ENCODE measurements around the gene TCF19.

TCF19 gene

DNA sequence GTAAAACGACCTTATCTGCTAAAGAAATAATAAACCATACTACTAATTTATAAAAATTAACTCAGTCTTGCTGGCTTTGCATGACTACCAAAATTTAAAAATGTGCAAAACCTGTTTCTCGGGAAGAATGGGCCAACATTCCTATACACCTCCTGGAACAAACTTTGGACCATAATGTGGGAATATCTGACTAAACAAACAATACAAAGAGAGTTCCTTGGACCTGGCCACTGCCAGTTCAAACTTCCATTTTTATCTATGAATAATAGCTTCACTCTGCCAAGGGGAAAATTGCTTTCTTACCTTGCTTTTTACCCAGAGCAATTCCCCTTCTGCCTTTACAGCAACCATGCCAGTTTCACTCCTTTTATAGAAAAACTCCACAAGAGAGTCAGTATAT, 50.7 kb downstream of the TCF19 start:
- DNase-seq (ENCODE audit: low read depth), result no peak

DNA sequence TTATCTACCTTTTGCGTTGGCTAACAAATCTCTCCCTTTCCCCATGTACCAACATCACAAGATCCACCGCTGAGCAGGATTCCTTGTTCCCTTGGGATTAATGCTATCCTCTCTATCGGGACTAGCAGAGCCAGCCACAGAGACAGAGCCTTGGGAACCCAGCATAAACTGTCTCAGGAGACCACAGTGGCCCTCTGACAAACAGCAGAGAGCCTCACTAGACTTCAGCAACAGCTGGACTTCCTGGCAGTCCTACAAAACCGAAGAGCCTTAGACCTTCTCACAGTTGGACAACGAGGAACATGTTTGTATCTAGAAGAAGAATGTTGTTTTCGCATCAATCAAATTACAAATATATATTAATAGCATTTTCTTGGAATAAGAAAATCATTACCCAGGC, 51.7 kb downstream of the TCF19 start:
- DNase-seq (ENCODE audit: low read depth), result no peak

DNA sequence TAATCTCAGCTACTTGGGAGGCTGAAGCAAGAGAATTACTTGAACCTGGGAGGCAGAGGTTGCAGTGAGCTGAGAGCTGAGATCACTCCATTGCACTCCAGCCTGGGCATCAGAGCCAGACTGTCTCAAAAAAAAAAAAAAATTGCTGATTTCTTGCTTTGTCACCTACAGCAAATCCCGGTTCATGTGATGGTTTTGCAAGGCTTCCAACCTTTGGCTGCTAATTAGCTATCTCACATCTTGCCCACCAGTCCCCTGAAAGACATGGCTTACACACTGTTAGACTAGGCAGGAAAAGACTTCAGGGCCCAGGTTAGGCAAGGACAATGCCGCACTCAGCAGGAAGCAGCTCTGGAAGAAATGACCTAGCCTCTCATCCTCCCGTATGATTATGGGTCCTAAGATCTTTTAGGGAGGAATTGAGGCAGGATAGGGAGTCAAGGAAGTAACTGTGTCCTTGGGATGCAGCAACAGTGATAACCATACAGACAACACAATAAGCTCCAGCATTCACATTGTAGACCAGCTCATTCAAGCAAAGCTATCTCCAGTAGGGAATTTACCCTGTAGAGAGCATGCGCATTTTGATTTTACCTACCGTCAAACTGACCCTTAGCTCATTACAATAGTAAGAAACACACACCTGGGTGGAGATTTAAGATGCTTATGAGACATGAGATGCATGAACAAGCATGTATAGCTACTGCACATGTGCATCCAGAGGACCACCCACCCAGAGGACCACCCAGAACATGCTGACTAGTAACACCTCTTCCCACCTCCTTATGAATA, 52.5 kb downstream of the TCF19 start:
- no peak for DNase-seq (ENCODE audit: low read depth)
